Mucosa of descending colon (tissue), 3 donors: ENCODE measurements around the gene OLFML1. TPM values are rescaled to one million over a fixed set of nuclear protein-coding genes. Genes with fewer than 3 reads are reported as not detected.

Source experiments
- ATAC-seq: fragments of 200-7000 bp; cut with Tn5 transposase; one replicate; pipeline ENCODE4 v1.9.1; 2020; ENCODE audit warnings: mild to moderate bottlenecking, moderate library complexity
- DNase-seq, 3 donors: peaks; one replicate each; pipeline ENCODE4 v3.0.0-alpha.2; 2020
- H3K36me3 ChIP-seq: fragments of 200-600 bp; one replicate; pipeline ENCODE4 v1.8.0; 2021; ENCODE audit warnings: low read depth, mild to moderate bottlenecking
- H3K4me1 ChIP-seq: fragments of 200-600 bp; one replicate; pipeline ENCODE4 v1.8.0; 2021; ENCODE audit warnings: low read depth, mild to moderate bottlenecking
- H3K4me3 ChIP-seq: fragments of 200-600 bp; one replicate; pipeline ENCODE4 v1.8.0; 2021; ENCODE audit warnings: mild to moderate bottlenecking
- H3K9me3 ChIP-seq: fragments of 200-600 bp; one replicate; pipeline ENCODE4 v1.8.0; 2021; ENCODE audit warnings: mild to moderate bottlenecking
- intact Hi-C, 2 donors: fragments of 100-400 bp; cut with DNase I in 1 of 2; cut with micrococcal nuclease in 1 of 2; formaldehyde crosslinking; loops; one replicate each; pipeline versions ENCODE4 v1.11.0 to v1.11.1; 2022; cut with DNase I, micrococcal nuclease
- total RNA-seq, 3 donors: library from RNA; stranded (reverse); fragmentation: NEBNext Ultra II Directional in 2 of 3; extraction: Animal tissue kit (Norgen Biotek cat#: 25700) in 2 of 3; gene quantifications; one replicate each; pipeline versions ENCODE4 v1.2.1 to v1.2.4, GENCODE V29; 2021 to 2023
- TF ChIP-seq, protein P1 (sequence below): fragments of 200-600 bp; IDR thresholded peaks from one replicate; pipeline ENCODE4 v1.8.0; 2022; ENCODE audit warnings: antibody characterized with exemption, mild to moderate bottlenecking
- donor health status: DM: no; HTN: no; CAD: no; lungs with moderate emphysema.
- donor health status: DM: no; HTN: no; CAD: no.
- donor health status: DM: no; HTN: yes; CAD: no.

OLFML1 gene
- total RNA-seq, 3 donors from 2014 or later, result 2.1 to 11.2 (median 5.2) TPM

GRCh38 chr11:7489376-7489775 is 4.1 kb downstream of the OLFML1 start:
- H3K9me3 ChIP-seq, result no peaks in the 10 kb centered on the region
- intact Hi-C loops, result no loop called here
- TF ChIP-seq, protein P1, sequence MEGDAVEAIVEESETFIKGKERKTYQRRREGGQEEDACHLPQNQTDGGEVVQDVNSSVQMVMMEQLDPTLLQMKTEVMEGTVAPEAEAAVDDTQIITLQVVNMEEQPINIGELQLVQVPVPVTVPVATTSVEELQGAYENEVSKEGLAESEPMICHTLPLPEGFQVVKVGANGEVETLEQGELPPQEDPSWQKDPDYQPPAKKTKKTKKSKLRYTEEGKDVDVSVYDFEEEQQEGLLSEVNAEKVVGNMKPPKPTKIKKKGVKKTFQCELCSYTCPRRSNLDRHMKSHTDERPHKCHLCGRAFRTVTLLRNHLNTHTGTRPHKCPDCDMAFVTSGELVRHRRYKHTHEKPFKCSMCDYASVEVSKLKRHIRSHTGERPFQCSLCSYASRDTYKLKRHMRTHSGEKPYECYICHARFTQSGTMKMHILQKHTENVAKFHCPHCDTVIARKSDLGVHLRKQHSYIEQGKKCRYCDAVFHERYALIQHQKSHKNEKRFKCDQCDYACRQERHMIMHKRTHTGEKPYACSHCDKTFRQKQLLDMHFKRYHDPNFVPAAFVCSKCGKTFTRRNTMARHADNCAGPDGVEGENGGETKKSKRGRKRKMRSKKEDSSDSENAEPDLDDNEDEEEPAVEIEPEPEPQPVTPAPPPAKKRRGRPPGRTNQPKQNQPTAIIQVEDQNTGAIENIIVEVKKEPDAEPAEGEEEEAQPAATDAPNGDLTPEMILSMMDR, result no peak
- no peaks in the 10 kb centered on the region for H3K36me3 ChIP-seq
- no peak for DNase-seq
- H3K4me3 ChIP-seq, result no peak overlapping the region
- no peaks in the 10 kb centered on the region for H3K4me1 ChIP-seq
- ATAC-seq, result no peak

DNA sequence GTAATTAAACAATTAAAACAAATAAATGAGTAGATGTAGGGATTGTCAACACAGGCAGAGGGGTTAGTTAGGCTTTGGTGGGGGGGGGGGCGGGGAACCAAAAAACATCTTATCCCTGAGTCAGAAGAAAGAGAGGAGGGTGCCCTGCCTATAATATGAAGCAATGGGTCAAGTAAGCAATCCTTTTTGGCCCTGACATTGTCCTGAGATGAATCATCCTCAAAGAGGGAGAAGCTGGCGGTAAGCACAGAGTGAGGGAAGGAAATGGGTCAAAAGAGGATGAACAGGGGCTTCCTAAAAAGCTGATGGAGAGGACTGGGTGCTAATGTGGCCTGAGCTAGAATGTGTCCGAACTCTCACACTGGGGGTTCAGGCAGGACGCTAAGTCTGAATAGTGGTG is 4.7 kb downstream of the OLFML1 start:
- no peaks in the 10 kb centered on the region for H3K36me3 ChIP-seq
- DNase-seq (no peak), ATAC-seq (no peak)
- no peak overlapping the region for H3K4me3 ChIP-seq
- TF ChIP-seq, protein P1, result no peak
- intact Hi-C loops, result no loop called here
- no peaks in the 10 kb centered on the region for H3K4me1 ChIP-seq
- no peaks in the 10 kb centered on the region for H3K9me3 ChIP-seq

GRCh38 chr11:7490535-7490934 is 5.2 kb downstream of the OLFML1 start:
- intact Hi-C loops, result no loop called here
- H3K4me3 ChIP-seq, result no peak overlapping the region

DNA sequence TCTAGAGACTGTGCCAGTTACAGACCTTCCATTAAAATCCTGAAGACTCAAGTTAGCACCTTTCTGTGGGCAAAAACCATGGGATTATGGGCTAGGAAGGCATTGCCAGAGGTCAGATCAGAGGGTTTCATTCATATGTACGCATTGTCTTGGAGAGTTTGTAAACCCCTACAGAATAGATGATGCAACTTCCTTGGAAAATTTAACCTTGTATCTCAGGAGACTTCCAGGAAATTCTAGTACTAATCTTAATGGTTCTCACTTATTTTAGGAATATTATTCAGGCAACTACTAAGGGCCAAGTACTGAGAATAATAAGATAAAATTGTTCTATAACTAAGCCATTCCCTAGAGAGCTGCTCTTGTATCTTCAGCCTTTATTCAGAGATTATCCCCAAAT is 6.9 kb downstream of the OLFML1 start:
- H3K4me1 ChIP-seq, result no peaks in the 10 kb centered on the region
- H3K36me3 ChIP-seq, result no peaks in the 10 kb centered on the region
- H3K9me3 ChIP-seq, result no peaks in the 10 kb centered on the region
- intact Hi-C loops, result no loop called here
- no peak overlapping the region for H3K4me3 ChIP-seq
- DNase-seq, result no peak
- TF ChIP-seq, protein P1, result no peak
- ATAC-seq, result no peak

More at GRCh38 chr11:7490535-7490934, 5.2 kb downstream of the OLFML1 start:
- TF ChIP-seq, protein P1, result no peak
- Histone ChIP-seq H3K4me1 (no peaks in the 10 kb centered on the region), H3K36me3 (no peaks in the 10 kb centered on the region), H3K9me3 (no peaks in the 10 kb centered on the region)
- DNase-seq, result no peak
- no peak for ATAC-seq

GRCh38 chr11:7493670-7494069 is 8.4 kb downstream of the OLFML1 start:
- no peaks in the 10 kb centered on the region for H3K36me3 ChIP-seq
- intact Hi-C loops, result no loop called here
- no peaks in the 10 kb centered on the region for H3K4me1 ChIP-seq
- no peaks in the 10 kb centered on the region for H3K9me3 ChIP-seq
- DNase-seq, result no peak
- no peak for ATAC-seq
- TF ChIP-seq, protein P1, result no peak
- H3K4me3 ChIP-seq, result no peak overlapping the region
